ENCODE measurements around the gene ABCD1.
"Not testable (repeated sequence)": the region's sequence is repeated elsewhere in the genome, so short reads cannot be mapped to it uniquely, and the experiment has no call there.

GRCh38 chrX:153705403-153706060 is 19.1 kb upstream of the ABCD1 start:
- not testable (repeated sequence) for TF ChIP-seq NR1H2 (CRISPR knock-in tag; IDR thresholded peaks at IDR 0.05); NR3C1 (CRISPR knock-in tag; conservative IDR thresholded peaks at IDR 0.05; ENCODE audit: low read depth); CTCF (IDR thresholded peaks at IDR 0.05); HMGA2 (CRISPR knock-in tag; IDR thresholded peaks at IDR 0.05); TCF7 (CRISPR knock-in tag; IDR thresholded peaks at IDR 0.05; ENCODE audit: low read depth); ZBTB43 (CRISPR knock-in tag; IDR thresholded peaks at IDR 0.05); JUN (CRISPR knock-in tag; IDR thresholded peaks at IDR 0.05); NR2C2 (CRISPR knock-in tag; IDR thresholded peaks at IDR 0.05)
